WTC11 (cell line): ENCODE results near the gene SLC2A10. TPM values are rescaled to one million over a fixed set of nuclear protein-coding genes. Genes with fewer than 3 reads are reported as not detected.

Source experiments
- ATAC-seq: fragments of 200-7000 bp; cut with Tn5 transposase; 2 replicates; pipeline ENCODE4 v1.10.0; 2021; ENCODE audit warnings: mild to moderate bottlenecking, moderate library complexity
- CTCF ChIA-PET: fragments of 300-600 bp; sonication (Branson Sonifier 250); formaldehyde crosslinking; loops from one replicate; lab custom pipeline; 2021; ENCODE audit warnings: antibody characterized with exemption; lab: Charles Lee
- POLR2A ChIA-PET: fragments of 350-600 bp; sonication (Branson Sonifier 250); formaldehyde crosslinking; loops from one replicate; lab custom pipeline; 2021; ENCODE audit warnings: antibody characterized with exemption; lab: Charles Lee
- DNase-seq: peaks from one replicate; pipeline ENCODE4 v3.0.0; 2021; ENCODE audit warnings: low spot score
- H3K27ac Mint-ChIP-seq: 2 replicates; pipeline ENCODE4 v1.8.0; 2021; ENCODE audit warnings: mixed read lengths
- H3K27me3 Mint-ChIP-seq: 2 replicates; pipeline ENCODE4 v1.8.0; 2021; ENCODE audit warnings: low read depth, mild to moderate bottlenecking, moderate library complexity, mixed read lengths
- H3K36me3 Mint-ChIP-seq: 2 replicates; pipeline ENCODE4 v1.8.0; 2021; ENCODE audit warnings: mixed read lengths
- H3K4me1 Mint-ChIP-seq: 2 replicates; pipeline ENCODE4 v1.8.0; 2022; ENCODE audit warnings: mixed read lengths
- H3K4me3 Mint-ChIP-seq: 2 replicates; pipeline ENCODE4 v1.8.0; 2021; ENCODE audit warnings: mild to moderate bottlenecking, moderate library complexity, mixed read lengths
- H3K9me3 Mint-ChIP-seq: 2 replicates; pipeline ENCODE4 v1.8.0; 2021; ENCODE audit warnings: mixed read lengths
- ATF1 ChIP-seq: sonication (generic); formaldehyde crosslinking; IDR thresholded peaks from 2 replicates; pipeline ENCODE4 v1.8.1; 2023; ENCODE audit warnings: mild to moderate bottlenecking, moderate library complexity, missing genetic modification reagents
- CREB1 ChIP-seq: sonication (generic); formaldehyde crosslinking; IDR thresholded peaks from 2 replicates; pipeline ENCODE4 v1.8.0; 2023; ENCODE audit warnings: mild to moderate bottlenecking, missing genetic modification reagents
- CTCF ChIP-seq: fragments of 200-600 bp; IDR thresholded peaks from 2 replicates; pipeline ENCODE4 v1.8.0; 2022; ENCODE audit warnings: antibody characterized with exemption
- EMX1 ChIP-seq: fragments of 250-450 bp; sonication (Bioruptor Pico); IDR thresholded peaks from 2 replicates; pipeline ENCODE4 v1.8.0; 2021; ENCODE audit warnings: mild to moderate bottlenecking
- NFE2L1 ChIP-seq: sonication (generic); formaldehyde crosslinking; IDR thresholded peaks from 2 replicates; pipeline ENCODE4 v1.8.1; 2023; ENCODE audit warnings: missing genetic modification reagents
- NFYB ChIP-seq: sonication (generic); formaldehyde crosslinking; conservative IDR thresholded peaks from 2 replicates; pipeline ENCODE4 v1.8.0; 2022; ENCODE audit warnings: low read depth, missing genetic modification reagents
- PRRX2 ChIP-seq: fragments of 250-450 bp; sonication (Bioruptor Pico); IDR thresholded peaks from 2 replicates; pipeline ENCODE4 v1.8.0; 2021; ENCODE audit warnings: mild to moderate bottlenecking
- RORB ChIP-seq: fragments of 250-450 bp; sonication (Bioruptor Pico); IDR thresholded peaks from 2 replicates; pipeline ENCODE4 v1.9.0; 2021; ENCODE audit warnings: mild to moderate bottlenecking
- SP1 ChIP-seq: sonication (generic); formaldehyde crosslinking; conservative IDR thresholded peaks from 2 replicates; pipeline ENCODE4 v1.8.1; 2022; ENCODE audit warnings: missing genetic modification reagents
- TCF7 ChIP-seq: sonication (generic); formaldehyde crosslinking; IDR thresholded peaks from 2 replicates; pipeline ENCODE4 v1.8.0; 2022; ENCODE audit warnings: mild to moderate bottlenecking, low read depth, missing genetic modification reagents, moderate library complexity
- USF1 ChIP-seq: sonication (generic); formaldehyde crosslinking; IDR thresholded peaks from 2 replicates; pipeline ENCODE4 v1.8.0; 2022; ENCODE audit warnings: mild to moderate bottlenecking, missing genetic modification reagents
- total RNA-seq: library from RNA; stranded (reverse); gene quantifications from 3 replicates; pipeline ENCODE4 v1.2.3, GENCODE V29; 2021
- TF ChIP-seq, protein P1 (sequence below): sonication (generic); formaldehyde crosslinking; IDR thresholded peaks from 2 replicates; pipeline ENCODE4 v1.8.1; 2023; ENCODE audit warnings: mild to moderate bottlenecking, missing genetic modification reagents, moderate library complexity
- TF ChIP-seq, protein P2 (sequence below): sonication (generic); formaldehyde crosslinking; IDR thresholded peaks from 2 replicates; pipeline ENCODE4 v1.8.1; 2023; ENCODE audit warnings: mild to moderate bottlenecking, missing genetic modification reagents, moderate library complexity
- TF ChIP-seq, protein P3 (sequence below): sonication (generic); formaldehyde crosslinking; IDR thresholded peaks from 2 replicates; pipeline ENCODE4 v1.8.1; 2023; ENCODE audit warnings: mild to moderate bottlenecking, missing genetic modification reagents
- TF ChIP-seq, protein P4 (sequence below): sonication (generic); formaldehyde crosslinking; conservative IDR thresholded peaks from 2 replicates; pipeline ENCODE4 v1.8.1; 2022; ENCODE audit warnings: mild to moderate bottlenecking, missing genetic modification reagents

SLC2A10 gene
- total RNA-seq, 1 experiment from 2014 or later, result 8.0 TPM

DNA sequence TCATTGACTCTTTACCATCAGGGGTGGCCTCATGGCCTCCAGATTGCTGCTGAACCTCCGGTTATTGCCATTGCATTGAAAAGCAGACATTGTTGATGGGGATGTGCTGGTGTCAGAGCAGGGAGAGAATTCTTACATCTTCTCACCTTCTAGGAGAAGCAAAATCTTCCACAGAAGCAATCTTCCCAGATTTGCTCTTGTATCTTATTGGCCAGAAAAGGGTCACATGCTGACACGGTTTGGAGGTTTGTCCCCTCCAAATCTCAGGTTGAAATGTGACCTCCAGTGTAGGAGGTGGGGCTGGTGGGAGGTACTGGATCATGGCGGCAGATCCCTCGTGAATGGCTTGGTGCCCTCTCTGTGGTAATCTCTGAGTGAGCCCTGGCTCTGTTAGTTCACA is 30.9 kb upstream of the SLC2A10 start:
- no peak overlapping the region for H3K27ac Mint-ChIP-seq
- H3K27me3 Mint-ChIP-seq, result no peaks in the 10 kb centered on the region
- no peak for ATAC-seq
- H3K9me3 Mint-ChIP-seq, result 0 out of 2 replicates have a peak, but pooled peaks cover 3% of the 10 kb centered on the region
- DNase-seq, result no peak
- no peak for TF ChIP-seq PRRX2 (CRISPR knock-in tag)
- TF ChIP-seq, protein P1, sequence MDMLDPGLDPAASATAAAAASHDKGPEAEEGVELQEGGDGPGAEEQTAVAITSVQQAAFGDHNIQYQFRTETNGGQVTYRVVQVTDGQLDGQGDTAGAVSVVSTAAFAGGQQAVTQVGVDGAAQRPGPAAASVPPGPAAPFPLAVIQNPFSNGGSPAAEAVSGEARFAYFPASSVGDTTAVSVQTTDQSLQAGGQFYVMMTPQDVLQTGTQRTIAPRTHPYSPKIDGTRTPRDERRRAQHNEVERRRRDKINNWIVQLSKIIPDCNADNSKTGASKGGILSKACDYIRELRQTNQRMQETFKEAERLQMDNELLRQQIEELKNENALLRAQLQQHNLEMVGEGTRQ (CRISPR knock-in tag), result peak; percentile 8; the same call in 1 of the 2 replicates
- no peak for TF ChIP-seq SP1 (CRISPR knock-in tag)
- TF ChIP-seq, protein P2, sequence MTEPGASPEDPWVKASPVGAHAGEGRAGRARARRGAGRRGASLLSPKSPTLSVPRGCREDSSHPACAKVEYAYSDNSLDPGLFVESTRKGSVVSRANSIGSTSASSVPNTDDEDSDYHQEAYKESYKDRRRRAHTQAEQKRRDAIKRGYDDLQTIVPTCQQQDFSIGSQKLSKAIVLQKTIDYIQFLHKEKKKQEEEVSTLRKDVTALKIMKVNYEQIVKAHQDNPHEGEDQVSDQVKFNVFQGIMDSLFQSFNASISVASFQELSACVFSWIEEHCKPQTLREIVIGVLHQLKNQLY (CRISPR knock-in tag), result no peak
- no peak overlapping the region for H3K4me3 Mint-ChIP-seq
- ChIA-PET CTCF (interaction anchor here (0.6 kb wide), 1 partner anchor 29 kb away, joined by 3 read pairs; no protein-coding TSS in a partner anchor), POLR2A (no interaction called here)
- H3K4me1 Mint-ChIP-seq, result peaks cover 47% of the 10 kb centered on the region
- H3K36me3 Mint-ChIP-seq, result peaks cover 16% of the 10 kb centered on the region

DNA sequence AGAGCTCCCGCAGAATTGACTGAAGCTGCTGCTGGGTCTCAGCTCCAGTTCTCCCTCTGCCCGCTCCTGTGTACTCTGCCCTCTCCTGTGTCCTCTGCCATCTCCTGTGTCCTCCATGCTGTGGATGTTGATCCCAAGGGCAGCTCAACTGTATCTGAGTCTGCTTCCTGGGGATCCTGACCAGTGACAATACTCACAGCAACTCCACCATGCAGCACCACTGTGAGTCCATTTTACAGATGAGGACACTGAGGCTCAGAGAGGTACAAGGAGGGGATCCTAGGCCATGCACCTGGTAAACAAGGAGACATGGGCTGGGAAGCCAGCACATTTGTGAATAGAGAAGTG is 28.8 kb upstream of the SLC2A10 start:
- no peak for ATAC-seq
- TF ChIP-seq, protein P3, sequence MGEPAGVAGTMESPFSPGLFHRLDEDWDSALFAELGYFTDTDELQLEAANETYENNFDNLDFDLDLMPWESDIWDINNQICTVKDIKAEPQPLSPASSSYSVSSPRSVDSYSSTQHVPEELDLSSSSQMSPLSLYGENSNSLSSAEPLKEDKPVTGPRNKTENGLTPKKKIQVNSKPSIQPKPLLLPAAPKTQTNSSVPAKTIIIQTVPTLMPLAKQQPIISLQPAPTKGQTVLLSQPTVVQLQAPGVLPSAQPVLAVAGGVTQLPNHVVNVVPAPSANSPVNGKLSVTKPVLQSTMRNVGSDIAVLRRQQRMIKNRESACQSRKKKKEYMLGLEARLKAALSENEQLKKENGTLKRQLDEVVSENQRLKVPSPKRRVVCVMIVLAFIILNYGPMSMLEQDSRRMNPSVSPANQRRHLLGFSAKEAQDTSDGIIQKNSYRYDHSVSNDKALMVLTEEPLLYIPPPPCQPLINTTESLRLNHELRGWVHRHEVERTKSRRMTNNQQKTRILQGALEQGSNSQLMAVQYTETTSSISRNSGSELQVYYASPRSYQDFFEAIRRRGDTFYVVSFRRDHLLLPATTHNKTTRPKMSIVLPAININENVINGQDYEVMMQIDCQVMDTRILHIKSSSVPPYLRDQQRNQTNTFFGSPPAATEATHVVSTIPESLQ (CRISPR knock-in tag), result no peak
- TF ChIP-seq RORB (CRISPR knock-in tag) (no peak), NFE2L1 (CRISPR knock-in tag) (no peak), TCF7 (CRISPR knock-in tag) (no peak), ATF1 (CRISPR knock-in tag) (no peak), EMX1 (CRISPR knock-in tag) (no peak)
- TF ChIP-seq, protein P4, sequence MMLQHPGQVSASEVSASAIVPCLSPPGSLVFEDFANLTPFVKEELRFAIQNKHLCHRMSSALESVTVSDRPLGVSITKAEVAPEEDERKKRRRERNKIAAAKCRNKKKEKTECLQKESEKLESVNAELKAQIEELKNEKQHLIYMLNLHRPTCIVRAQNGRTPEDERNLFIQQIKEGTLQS, result no peak
- TF ChIP-seq, all 79 proteins: peak for 0
- peaks cover 5% of the 10 kb centered on the region for H3K9me3 Mint-ChIP-seq
- H3K4me1 Mint-ChIP-seq, result peaks cover 41% of the 10 kb centered on the region
- no peak overlapping the region for H3K4me3 Mint-ChIP-seq
- POLR2A ChIA-PET, result interaction anchor here (0.6 kb wide), 1 partner anchor 125 kb away, joined by 4 read pairs; no protein-coding TSS in a partner anchor
- no peak overlapping the region for H3K27ac Mint-ChIP-seq
- DNase-seq, result no peak
- H3K27me3 Mint-ChIP-seq, result no peaks in the 10 kb centered on the region
- CTCF ChIA-PET, result interaction anchor here (1.1 to 4.2 kb wide), 8 partner anchors 12 to 159 kb away, joined by 3 to 22 read pairs (median 4); no protein-coding TSS in a partner anchor
- peaks cover 19% of the 10 kb centered on the region for H3K36me3 Mint-ChIP-seq

GRCh38 chr20:46681032-46681854 is 28.2 kb upstream of the SLC2A10 start:
- CTCF ChIA-PET, result interaction anchor here (0.8 to 4.2 kb wide), 14 partner anchors 12 to 196 kb away, joined by 3 to 22 read pairs (median 4); no protein-coding TSS in a partner anchor
- DNase-seq, result peak; percentile 81
- Mint-ChIP-seq H3K4me3 (no peak overlapping the region; the same call in 1 of the 2 replicates), H3K4me1 (peaks cover 45% of the 10 kb centered on the region), H3K27me3 (no peaks in the 10 kb centered on the region), H3K36me3 (peaks cover 25% of the 10 kb centered on the region), H3K27ac (no peak overlapping the region), H3K9me3 (peaks cover 5% of the 10 kb centered on the region)
- peak; percentile 21 for ATAC-seq
- TF ChIP-seq NFYB, result no peak
- TF ChIP-seq USF1 (CRISPR knock-in tag), result peak; percentile 23; the same call in 1 of the 2 replicates
- no peak for TF ChIP-seq CREB1 (CRISPR knock-in tag)
- TF ChIP-seq, protein P1 (CRISPR knock-in tag), result peak; percentile 51; the same call in 1 of the 2 replicates
- peak; percentile 88 for TF ChIP-seq CTCF
- POLR2A ChIA-PET, result interaction anchor here (0.6 kb wide), 1 partner anchor 126 kb away, joined by 4 read pairs; no protein-coding TSS in a partner anchor
